ENCODE results near the gene CD209.

CD209 gene

GRCh38 chr19:7744871-7745650, 2.3 kb downstream of the CD209 start:
- TF ChIP-seq CTCF (IDR thresholded peaks at IDR 0.05; ENCODE audit: insufficient read depth, low read depth, low read length, missing control alignments): no peak
- peak; percentile 19 for DNase-seq (ENCODE audit: low read depth)
- H3K4me3 ChIP-seq (ENCODE audit: low read depth, low read length): no peak overlapping the region

GRCh38 chr19:7744199-7744786, 3.0 kb downstream of the CD209 start:
- DNase-seq (ENCODE audit: low read depth): peak; percentile 45
- peak overlapping the region; percentile 17 for H3K4me3 ChIP-seq (ENCODE audit: low read depth, low read length)
- TF ChIP-seq CTCF (IDR thresholded peaks at IDR 0.05; ENCODE audit: insufficient read depth, low read depth, low read length, missing control alignments): no peak

- no peak for TF ChIP-seq CTCF (IDR thresholded peaks at IDR 0.05; ENCODE audit: insufficient read depth, low read depth, low read length, missing control alignments)
- peak; percentile 88 for DNase-seq (ENCODE audit: low read depth)
- no peak overlapping the region for H3K4me3 ChIP-seq (ENCODE audit: low read depth, low read length)
Measured at GRCh38 chr19:7743425-7743841, 3.9 kb downstream of the CD209 start.

- DNase-seq (ENCODE audit: low read depth): no peak
- H3K4me3 ChIP-seq (ENCODE audit: low read depth, low read length): no peak overlapping the region
- TF ChIP-seq CTCF (IDR thresholded peaks at IDR 0.05; ENCODE audit: insufficient read depth, low read depth, low read length, missing control alignments): no peak
Measured at GRCh38 chr19:7742991-7743390, 4.3 kb downstream of the CD209 start.

GRCh38 chr19:7742575-7742974, 4.8 kb downstream of the CD209 start:
- H3K4me3 ChIP-seq (ENCODE audit: low read depth, low read length): no peak overlapping the region
- no peak for TF ChIP-seq CTCF (IDR thresholded peaks at IDR 0.05; ENCODE audit: insufficient read depth, low read depth, low read length, missing control alignments)
- peak; percentile 35 for DNase-seq (ENCODE audit: low read depth)

- no peak for TF ChIP-seq CTCF (IDR thresholded peaks at IDR 0.05; ENCODE audit: insufficient read depth, low read depth, low read length, missing control alignments)
- no peak for DNase-seq (ENCODE audit: low read depth)
- no peak overlapping the region for H3K4me3 ChIP-seq (ENCODE audit: low read depth, low read length)
Measured at GRCh38 chr19:7740682-7741054, 6.7 kb downstream of the CD209 start.

Measured in GM12865 (cell line).